Activated naive CD8-positive, alpha-beta T cell treated with anti-CD3 and anti-CD28 coated beads for 36 hours (primary cell): ENCODE results near the gene SPRR2F. TPM values are rescaled to one million over a fixed set of nuclear protein-coding genes. Genes with fewer than 3 reads are reported as not detected.
"Not testable (repeated sequence)": the region's sequence is repeated elsewhere in the genome, so short reads cannot be mapped to it uniquely, and the experiment has no call there.

Source experiments
- DNase-seq: peaks from one replicate; pipeline ENCODE4 v3.0.0; 2021
- H3K27ac Mint-ChIP-seq: one replicate; pipeline ENCODE4 v1.8.0; 2022; ENCODE audit warnings: mild to moderate bottlenecking, moderate library complexity, mixed read lengths
- H3K27me3 Mint-ChIP-seq: one replicate; pipeline ENCODE4 v1.8.0; 2022; ENCODE audit warnings: mild to moderate bottlenecking, mixed read lengths
- H3K36me3 Mint-ChIP-seq: one replicate; pipeline ENCODE4 v1.8.0; 2021; ENCODE audit warnings: mild to moderate bottlenecking, mixed read lengths
- H3K4me1 Mint-ChIP-seq: one replicate; pipeline ENCODE4 v1.8.0; 2021; ENCODE audit warnings: mixed read lengths
- H3K4me3 Mint-ChIP-seq: one replicate; pipeline ENCODE4 v1.8.0; 2022; ENCODE audit warnings: mild to moderate bottlenecking, moderate library complexity, mixed read lengths
- H3K9me3 Mint-ChIP-seq: one replicate; pipeline ENCODE4 v1.8.0; 2022; ENCODE audit warnings: mixed read lengths
- total RNA-seq, 2 experiments: library from RNA; stranded (reverse); gene quantifications; one replicate each; pipeline ENCODE4 v1.2.3, GENCODE V29; 2021

Gene SPRR2F
- not detected for total RNA-seq

GRCh38 chr1:153113416-153113815, at the start of gene SPRR2F:
TSS of gene SPRR2F (minus strand) at chr1:153113516. CDS start at chr1:153112733, 783 bp downstream.
- Mint-ChIP-seq H3K4me3 (no peak within 1 kb of the TSS), H3K36me3 (no peaks in the 10 kb centered on the region), H3K27me3 (peaks cover 29% of the 10 kb centered on the region), H3K4me1 (no peaks in the 10 kb centered on the region), H3K27ac (no peak within 1 kb of the TSS), H3K9me3 (no peaks in the 10 kb centered on the region)
- DNase-seq: no peak

- Mint-ChIP-seq H3K27ac (no peak overlapping the region), H3K4me3 (no peak overlapping the region), H3K36me3 (no peaks in the 10 kb centered on the region), H3K27me3 (peaks cover 23% of the 10 kb centered on the region), H3K9me3 (peaks cover 9% of the 10 kb centered on the region), H3K4me1 (no peaks in the 10 kb centered on the region)
- DNase-seq: no peak
Observed at GRCh38 chr1:153155541-153155940, 42.2 kb upstream of the SPRR2F start.

GRCh38 chr1:153152481-153152880, 39.2 kb upstream of the SPRR2F start:
- H3K27ac Mint-ChIP-seq: no peak overlapping the region
- peaks cover 1% of the 10 kb centered on the region for H3K9me3 Mint-ChIP-seq
- no peak for DNase-seq
- no peak overlapping the region for H3K4me3 Mint-ChIP-seq
- no peaks in the 10 kb centered on the region for H3K4me1 Mint-ChIP-seq
- H3K36me3 Mint-ChIP-seq: no peaks in the 10 kb centered on the region
- H3K27me3 Mint-ChIP-seq: peaks cover 25% of the 10 kb centered on the region

GRCh38 chr1:153150846-153151245, 37.5 kb upstream of the SPRR2F start, which contains the start of gene SPRR2G:
TSS of gene SPRR2G (minus strand) at chr1:153150890. CDS start at chr1:153150110, 780 bp downstream.
- no peaks in the 10 kb centered on the region for H3K9me3 Mint-ChIP-seq
- H3K27ac Mint-ChIP-seq: no peak within 1 kb of the TSS
- no peaks in the 10 kb centered on the region for H3K36me3 Mint-ChIP-seq
- peaks cover 25% of the 10 kb centered on the region for H3K27me3 Mint-ChIP-seq
- DNase-seq: no peak
- H3K4me3 Mint-ChIP-seq: no peak within 1 kb of the TSS
- H3K4me1 Mint-ChIP-seq: no peaks in the 10 kb centered on the region

- no peaks in the 10 kb centered on the region for H3K9me3 Mint-ChIP-seq
- H3K36me3 Mint-ChIP-seq: no peaks in the 10 kb centered on the region
- H3K4me1 Mint-ChIP-seq: no peaks in the 10 kb centered on the region
- H3K27me3 Mint-ChIP-seq: peaks cover 42% of the 10 kb centered on the region
- H3K4me3 Mint-ChIP-seq: no peak overlapping the region
- no peak overlapping the region for H3K27ac Mint-ChIP-seq
- no peak for DNase-seq
Observed at GRCh38 chr1:153141377-153141776, 28.1 kb upstream of the SPRR2F start.

GRCh38 chr1:153140484-153140883, 27.2 kb upstream of the SPRR2F start:
- Mint-ChIP-seq H3K4me1 (no peaks in the 10 kb centered on the region), H3K4me3 (no peak overlapping the region), H3K36me3 (no peaks in the 10 kb centered on the region), H3K27ac (no peak overlapping the region), H3K27me3 (peaks cover 45% of the 10 kb centered on the region), H3K9me3 (no peaks in the 10 kb centered on the region)
- DNase-seq: no peak

- no peaks in the 10 kb centered on the region for H3K9me3 Mint-ChIP-seq
- no peaks in the 10 kb centered on the region for H3K4me1 Mint-ChIP-seq
- no peak overlapping the region for H3K27ac Mint-ChIP-seq
Observed at GRCh38 chr1:153133743-153134142, 20.4 kb upstream of the SPRR2F start.

GRCh38 chr1:153133267-153133666, 20.0 kb upstream of the SPRR2F start:
- no peaks in the 10 kb centered on the region for H3K36me3 Mint-ChIP-seq
- H3K4me3 Mint-ChIP-seq: no peak overlapping the region
- H3K27me3 Mint-ChIP-seq: peaks cover 60% of the 10 kb centered on the region
- H3K9me3 Mint-ChIP-seq: no peaks in the 10 kb centered on the region
- H3K27ac Mint-ChIP-seq: no peak overlapping the region
- no peaks in the 10 kb centered on the region for H3K4me1 Mint-ChIP-seq
- no peak for DNase-seq

More at GRCh38 chr1:153133743-153134142, 20.4 kb upstream of the SPRR2F start:
- Mint-ChIP-seq H3K4me3 (no peak overlapping the region), H3K36me3 (no peaks in the 10 kb centered on the region), H3K27me3 (peaks cover 63% of the 10 kb centered on the region)
- no peak for DNase-seq

- H3K27ac Mint-ChIP-seq, H3K4me3 Mint-ChIP-seq, H3K36me3 Mint-ChIP-seq: not testable (repeated sequence)
Observed at GRCh38 chr1:153128688-153129087, 15.4 kb upstream of the SPRR2F start.

GRCh38 chr1:153127296-153127695, 14.0 kb upstream of the SPRR2F start:
- Mint-ChIP-seq H3K27me3 (peaks cover 15% of the 10 kb centered on the region), H3K4me1 (no peaks in the 10 kb centered on the region)

More at GRCh38 chr1:153128688-153129087, 15.4 kb upstream of the SPRR2F start:
- peaks cover 14% of the 10 kb centered on the region for H3K9me3 Mint-ChIP-seq
- not testable (repeated sequence) for DNase-seq, H3K4me1 Mint-ChIP-seq
- peaks cover 25% of the 10 kb centered on the region for H3K27me3 Mint-ChIP-seq

GRCh38 chr1:153125536-153125935, 12.2 kb upstream of the SPRR2F start:
- Mint-ChIP-seq H3K27ac (no peak overlapping the region), H3K4me3 (no peak overlapping the region), H3K9me3 (peaks cover 14% of the 10 kb centered on the region), H3K36me3 (no peaks in the 10 kb centered on the region), H3K4me1 (no peaks in the 10 kb centered on the region), H3K27me3 (peaks cover 19% of the 10 kb centered on the region)
- DNase-seq: no peak

More at GRCh38 chr1:153127296-153127695, 14.0 kb upstream of the SPRR2F start:
- H3K36me3 Mint-ChIP-seq: no peaks in the 10 kb centered on the region
- H3K27ac Mint-ChIP-seq: no peak overlapping the region
- DNase-seq: no peak
- H3K9me3 Mint-ChIP-seq: peaks cover 14% of the 10 kb centered on the region
- H3K4me3 Mint-ChIP-seq: no peak overlapping the region

- H3K4me1 Mint-ChIP-seq, H3K36me3 Mint-ChIP-seq, H3K27ac Mint-ChIP-seq, H3K4me3 Mint-ChIP-seq, DNase-seq: not testable (repeated sequence)
- Mint-ChIP-seq H3K27me3 (peaks cover 21% of the 10 kb centered on the region), H3K9me3 (peaks cover 14% of the 10 kb centered on the region)
Observed at GRCh38 chr1:153123793-153124192, 10.5 kb upstream of the SPRR2F start.

- Mint-ChIP-seq H3K36me3 (no peaks in the 10 kb centered on the region), H3K27ac (no peak overlapping the region), H3K4me1 (no peaks in the 10 kb centered on the region), H3K4me3 (no peak overlapping the region), H3K27me3 (peaks cover 28% of the 10 kb centered on the region), H3K9me3 (peaks cover 14% of the 10 kb centered on the region)
- DNase-seq: no peak
Observed at GRCh38 chr1:153122831-153123421, 9.6 kb upstream of the SPRR2F start.

- Mint-ChIP-seq H3K27me3 (peaks cover 39% of the 10 kb centered on the region), H3K4me3 (no peak overlapping the region), H3K4me1 (no peaks in the 10 kb centered on the region), H3K9me3 (peaks cover 14% of the 10 kb centered on the region), H3K36me3 (no peaks in the 10 kb centered on the region), H3K27ac (no peak overlapping the region)
- DNase-seq: no peak
Observed at GRCh38 chr1:153120945-153121344, 7.6 kb upstream of the SPRR2F start.

- H3K27me3 Mint-ChIP-seq: peaks cover 42% of the 10 kb centered on the region
Observed at GRCh38 chr1:153119491-153119971, 6.2 kb upstream of the SPRR2F start.

GRCh38 chr1:153115264-153115663, 1.9 kb upstream of the SPRR2F start:
- not testable (repeated sequence) for H3K9me3 Mint-ChIP-seq, H3K4me3 Mint-ChIP-seq, H3K27ac Mint-ChIP-seq, H3K4me1 Mint-ChIP-seq, DNase-seq, H3K36me3 Mint-ChIP-seq
- peaks cover 37% of the 10 kb centered on the region for H3K27me3 Mint-ChIP-seq

More at GRCh38 chr1:153119491-153119971, 6.2 kb upstream of the SPRR2F start:
- Mint-ChIP-seq H3K4me1 (no peaks in the 10 kb centered on the region), H3K9me3 (no peaks in the 10 kb centered on the region), H3K36me3 (no peaks in the 10 kb centered on the region), H3K27ac (no peak overlapping the region), H3K4me3 (no peak overlapping the region)
- DNase-seq: no peak
